PC-9 (cell line): ENCODE results near the gene PDE4B. TPM values are rescaled to one million over a fixed set of nuclear protein-coding genes. Genes with fewer than 3 reads are reported as not detected.

Experiments used
- BruUV-seq: library from RNA; stranded (reverse); fragments of 400-500 nt; replicated peaks from 2 replicates; lab custom pipeline; 2021; lab: Mats Ljungman, UMichigan
- CTCF ChIA-PET: fragments of 300-600 bp; sonication (Branson Sonifier 250); formaldehyde crosslinking; loops from one replicate; lab custom pipeline; 2022; ENCODE audit warnings: antibody characterized with exemption; lab: Charles Lee
- POLR2A ChIA-PET: fragments of 300-600 bp; sonication (Branson Sonifier 250); formaldehyde crosslinking; loops from one replicate; lab custom pipeline; 2022; ENCODE audit warnings: antibody characterized with exemption; ENCODE audit not compliant: unreplicated experiment; lab: Charles Lee
- DNase-seq, 2 experiments: peaks; one replicate each; pipeline versions ENCODE4 v3.0.0 to v3.0.0-alpha.2; 2015 to 2022; ENCODE audit warnings: mixed read lengths in 1 of 2
- H2AFZ ChIP-seq: fragments of 200-600 bp; sonication (generic); 2 replicates; pipeline ENCODE4 v1.8.1; 2017; ENCODE audit warnings: antibody characterized with exemption
- H3F3A ChIP-seq: fragments of 200-600 bp; sonication (generic); 2 replicates; pipeline ENCODE4 v1.8.1; 2017; ENCODE audit warnings: antibody characterized with exemption, mild to moderate bottlenecking, low read depth; ENCODE audit not compliant: insufficient read depth
- H3K27ac ChIP-seq: fragments of 200-600 bp; sonication (generic); 2 replicates; pipeline ENCODE4 v1.6.1; 2016; ENCODE audit warnings: mixed run types
- H3K27me3 ChIP-seq: fragments of 200-600 bp; sonication (generic); 2 replicates; pipeline ENCODE4 v1.6.1; 2016; ENCODE audit warnings: low read depth, mixed run types; ENCODE audit not compliant: insufficient read depth
- H3K36me3 ChIP-seq: fragments of 200-600 bp; sonication (generic); 2 replicates; pipeline ENCODE4 v1.6.1; 2016; ENCODE audit warnings: low read depth, mixed run types
- H3K4me1 ChIP-seq: fragments of 200-600 bp; sonication (generic); replicated peaks from 2 replicates; pipeline ENCODE4 v1.6.1; 2016; ENCODE audit warnings: mixed run types; ENCODE audit not compliant: insufficient read depth
- H3K4me2 ChIP-seq: fragments of 200-600 bp; sonication (generic); 2 replicates; pipeline ENCODE4 v1.6.1; 2017; ENCODE audit warnings: mixed run types
- H3K4me3 ChIP-seq: fragments of 200-600 bp; sonication (generic); 2 replicates; pipeline ENCODE4 v1.6.1; 2016; ENCODE audit warnings: mixed run types
- H3K79me2 ChIP-seq: fragments of 200-600 bp; sonication (generic); 2 replicates; pipeline ENCODE4 v1.6.1; 2017; ENCODE audit warnings: low read depth, mixed run types
- H3K9me2 ChIP-seq: fragments of 200-600 bp; sonication (generic); 2 replicates; pipeline ENCODE4 v1.8.1; 2017; ENCODE audit warnings: mild to moderate bottlenecking; ENCODE audit not compliant: insufficient read depth
- H3K9me3 ChIP-seq: fragments of 200-600 bp; sonication (generic); 2 replicates; pipeline ENCODE4 v1.8.1; 2016; ENCODE audit warnings: low read depth; ENCODE audit not compliant: insufficient read depth
- H4K20me1 ChIP-seq: fragments of 200-600 bp; sonication (generic); 2 replicates; pipeline ENCODE4 v1.8.1; 2017; ENCODE audit not compliant: insufficient read depth
- EZH2 ChIP-seq: fragments of 200-600 bp; sonication (generic); IDR thresholded peaks from 2 replicates; pipeline ENCODE4 v1.8.0; 2017; ENCODE audit warnings: antibody characterized with exemption, low read depth
- intact Hi-C: fragments of 100-400 bp; cut with micrococcal nuclease; formaldehyde crosslinking; loops from one replicate; pipeline ENCODE4 v1.10.0; 2022; ENCODE audit not compliant: unreplicated experiment
- total RNA-seq: library from RNA; stranded (reverse); gene quantifications from 2 replicates; pipeline ENCODE4 v1.2.3, GENCODE V29; 2021
- TF ChIP-seq, protein P1 (sequence below): fragments of 200-600 bp; sonication (generic); conservative IDR thresholded peaks from 2 replicates; pipeline ENCODE4 v1.6.1; 2017; ENCODE audit warnings: mixed run types, antibody characterized with exemption, mild to moderate bottlenecking, moderate library complexity

PDE4B gene
- total RNA-seq, 1 experiment from 2014 or later, result 1.3 TPM

DNA sequence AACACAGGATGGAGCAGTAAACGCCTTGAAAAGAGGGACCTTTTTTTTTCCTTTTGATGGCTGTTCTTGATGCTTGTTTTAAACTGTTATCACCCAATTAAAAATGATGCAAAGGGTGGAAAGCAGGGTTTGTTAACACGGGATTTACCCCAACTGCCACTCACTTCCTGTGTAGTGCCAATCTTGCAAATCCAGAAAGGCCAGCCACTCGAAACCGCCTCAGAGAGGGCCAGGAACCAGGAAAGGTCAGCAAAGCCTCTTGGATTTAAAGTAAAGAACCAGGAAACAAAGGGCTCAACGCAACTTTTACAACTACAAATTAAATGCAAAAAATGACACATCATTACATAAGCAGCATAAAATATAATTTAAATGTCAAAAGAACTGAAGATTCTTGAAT is 347.4 kb downstream of the PDE4B start:
- no TSS peak for BruUV-seq
- Histone ChIP-seq H3K4me2 (no peak overlapping the region), H3K27me3 (no peaks in the 10 kb centered on the region), H3F3A (no peaks in the 10 kb centered on the region), H3K9me3 (no peaks in the 10 kb centered on the region), H3K4me1 (no peaks in the 10 kb centered on the region), H3K36me3 (no peaks in the 10 kb centered on the region), H3K79me2 (no peaks in the 10 kb centered on the region), H3K4me3 (no peak overlapping the region), H2AFZ (no peak overlapping the region), H3K9me2 (no peaks in the 10 kb centered on the region), H4K20me1 (no peaks in the 10 kb centered on the region), H3K27ac (no peak overlapping the region)
- DNase-seq, result peak in 1 of 2 experiments; percentile 7
- TF ChIP-seq, protein P1, sequence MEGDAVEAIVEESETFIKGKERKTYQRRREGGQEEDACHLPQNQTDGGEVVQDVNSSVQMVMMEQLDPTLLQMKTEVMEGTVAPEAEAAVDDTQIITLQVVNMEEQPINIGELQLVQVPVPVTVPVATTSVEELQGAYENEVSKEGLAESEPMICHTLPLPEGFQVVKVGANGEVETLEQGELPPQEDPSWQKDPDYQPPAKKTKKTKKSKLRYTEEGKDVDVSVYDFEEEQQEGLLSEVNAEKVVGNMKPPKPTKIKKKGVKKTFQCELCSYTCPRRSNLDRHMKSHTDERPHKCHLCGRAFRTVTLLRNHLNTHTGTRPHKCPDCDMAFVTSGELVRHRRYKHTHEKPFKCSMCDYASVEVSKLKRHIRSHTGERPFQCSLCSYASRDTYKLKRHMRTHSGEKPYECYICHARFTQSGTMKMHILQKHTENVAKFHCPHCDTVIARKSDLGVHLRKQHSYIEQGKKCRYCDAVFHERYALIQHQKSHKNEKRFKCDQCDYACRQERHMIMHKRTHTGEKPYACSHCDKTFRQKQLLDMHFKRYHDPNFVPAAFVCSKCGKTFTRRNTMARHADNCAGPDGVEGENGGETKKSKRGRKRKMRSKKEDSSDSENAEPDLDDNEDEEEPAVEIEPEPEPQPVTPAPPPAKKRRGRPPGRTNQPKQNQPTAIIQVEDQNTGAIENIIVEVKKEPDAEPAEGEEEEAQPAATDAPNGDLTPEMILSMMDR, result no peak
- ChIA-PET POLR2A (interaction anchor here (0.6 kb wide), 1 partner anchor 43 kb away, joined by 3 read pairs; no protein-coding TSS in a partner anchor), CTCF (no interaction called here)
- intact Hi-C loops, result no loop called here

DNA sequence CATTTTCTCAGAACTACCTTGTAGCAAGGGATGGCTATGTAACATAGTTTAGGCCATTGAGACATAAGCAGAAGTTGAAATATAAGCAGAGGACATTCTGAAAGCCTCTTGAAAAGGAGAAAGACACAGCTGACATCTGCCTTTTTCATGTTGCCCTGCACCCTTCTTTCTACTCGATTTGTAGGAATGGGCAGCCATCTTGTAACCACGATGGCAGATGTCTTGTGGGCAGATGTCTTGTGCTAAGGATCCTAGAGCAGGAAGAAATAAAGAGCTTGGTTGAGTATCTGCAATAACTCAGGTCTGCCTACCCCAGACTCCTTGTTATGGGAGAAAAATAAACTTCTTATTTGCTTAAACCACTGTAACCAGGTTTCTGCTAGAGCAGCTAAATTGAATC is 351.0 kb downstream of the PDE4B start:
- H3K9me3 ChIP-seq, result no peaks in the 10 kb centered on the region
- H3K27ac ChIP-seq, result no peak overlapping the region
- no peaks in the 10 kb centered on the region for H3K36me3 ChIP-seq
- no peaks in the 10 kb centered on the region for H3K4me1 ChIP-seq
- no peak overlapping the region for H3K4me2 ChIP-seq
- H2AFZ ChIP-seq, result no peak overlapping the region
- no peaks in the 10 kb centered on the region for H3K9me2 ChIP-seq
- no peaks in the 10 kb centered on the region for H3K27me3 ChIP-seq
- ChIA-PET CTCF (no interaction called here), POLR2A (no interaction called here)
- H3F3A ChIP-seq, result no peaks in the 10 kb centered on the region
- TF ChIP-seq, protein P1, result no peak
- no peak for TF ChIP-seq EZH2
- no peak for DNase-seq
- H3K4me3 ChIP-seq, result no peak overlapping the region
- intact Hi-C loops, result no loop called here
- no TSS peak for BruUV-seq
- no peaks in the 10 kb centered on the region for H4K20me1 ChIP-seq
- H3K79me2 ChIP-seq, result no peaks in the 10 kb centered on the region

DNA sequence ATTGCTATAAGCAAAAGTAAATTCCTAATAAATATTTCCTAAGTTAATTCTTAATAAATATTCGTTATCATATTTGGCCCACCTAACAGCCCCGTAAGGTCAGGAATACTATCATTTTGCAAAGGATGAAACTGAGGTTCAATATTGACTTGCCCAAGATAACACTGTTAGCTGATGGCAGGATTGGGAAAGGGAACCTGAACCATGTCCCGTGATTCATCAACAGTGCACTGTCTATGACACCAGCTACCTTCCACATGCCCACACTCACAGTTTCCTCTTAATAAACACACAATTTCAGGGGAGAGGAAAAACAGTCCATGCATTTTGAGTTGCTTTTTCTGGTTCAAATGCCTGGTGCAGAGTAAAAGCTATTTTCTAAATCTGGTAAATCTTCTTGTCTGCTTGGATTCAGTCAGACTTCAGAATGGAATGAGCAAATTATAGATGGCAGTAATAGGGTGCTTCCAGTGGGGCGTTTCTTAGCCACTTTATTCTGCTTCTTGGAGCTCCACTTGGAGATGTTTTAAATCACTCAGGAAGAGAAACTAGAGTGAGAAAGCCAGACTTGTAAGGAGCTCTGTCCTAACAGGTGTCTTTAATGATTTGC is 354.6 kb downstream of the PDE4B start:
- H4K20me1 ChIP-seq, result no peaks in the 10 kb centered on the region
- ChIA-PET POLR2A (no interaction called here), CTCF (no interaction called here)
- H3K27me3 ChIP-seq, result no peaks in the 10 kb centered on the region
- H3K9me2 ChIP-seq, result no peaks in the 10 kb centered on the region
- H3K27ac ChIP-seq, result no peak overlapping the region
- no peak for DNase-seq
- H3K79me2 ChIP-seq, result no peaks in the 10 kb centered on the region
- no TSS peak for BruUV-seq
- no peaks in the 10 kb centered on the region for H3F3A ChIP-seq
- no peak overlapping the region for H2AFZ ChIP-seq
- no peak overlapping the region for H3K4me3 ChIP-seq
- no peaks in the 10 kb centered on the region for H3K9me3 ChIP-seq
- no peak for TF ChIP-seq EZH2
- TF ChIP-seq, protein P1, result no peak
- intact Hi-C loops, result no loop called here
- no peak overlapping the region for H3K4me2 ChIP-seq
- H3K36me3 ChIP-seq, result no peaks in the 10 kb centered on the region
- no peaks in the 10 kb centered on the region for H3K4me1 ChIP-seq
